ENCODE measurements around the gene SCAMP1.

SCAMP1 gene

GRCh38 chr5:78497573-78498533 is 137.4 kb downstream of the SCAMP1 start:
- DNase-seq: no peak

GRCh38 chr5:78499485-78499884 is 139.1 kb downstream of the SCAMP1 start:
- no peak for DNase-seq

DNA sequence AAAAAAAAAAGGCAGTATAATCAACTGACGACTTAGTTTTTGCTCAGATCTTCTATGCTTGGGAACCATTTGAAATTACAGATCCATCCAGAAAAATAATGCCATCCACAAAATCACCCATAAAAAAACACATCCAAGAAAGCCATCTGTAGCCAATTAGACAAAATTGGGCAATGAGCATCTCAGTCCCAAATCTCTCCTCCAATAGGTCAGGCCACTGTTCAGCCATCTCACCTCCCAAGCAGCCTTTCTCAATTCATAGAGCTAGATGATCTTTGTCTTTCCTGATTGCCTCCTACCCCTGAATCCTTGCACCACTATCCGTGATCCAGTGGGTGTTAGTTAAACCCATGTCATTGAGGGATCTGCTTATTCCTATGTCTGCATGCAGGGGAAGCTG is 139.6 kb downstream of the SCAMP1 start:
- DNase-seq: no peak

DNA sequence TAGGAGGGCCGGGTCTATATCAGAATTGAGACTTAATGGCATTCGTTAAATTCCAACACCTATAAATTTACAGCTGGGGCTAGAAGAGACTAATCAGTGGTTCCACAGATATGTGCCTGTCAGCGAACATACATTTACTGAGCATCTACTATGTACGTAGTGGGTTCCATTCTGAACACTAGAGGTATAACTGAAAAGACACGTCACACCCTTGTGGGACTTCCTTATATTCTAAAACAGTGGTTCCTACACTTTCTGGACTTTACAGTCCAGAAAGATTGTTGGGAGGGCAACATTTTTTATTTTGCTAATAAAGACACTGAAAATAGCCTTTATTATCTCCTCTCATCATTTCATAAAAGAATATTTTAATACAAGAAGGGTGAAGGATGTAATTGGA is 140.5 kb downstream of the SCAMP1 start:
- no peak for DNase-seq

GRCh38 chr5:78501411-78502352 is 141.3 kb downstream of the SCAMP1 start:
- DNase-seq: no peak

DNA sequence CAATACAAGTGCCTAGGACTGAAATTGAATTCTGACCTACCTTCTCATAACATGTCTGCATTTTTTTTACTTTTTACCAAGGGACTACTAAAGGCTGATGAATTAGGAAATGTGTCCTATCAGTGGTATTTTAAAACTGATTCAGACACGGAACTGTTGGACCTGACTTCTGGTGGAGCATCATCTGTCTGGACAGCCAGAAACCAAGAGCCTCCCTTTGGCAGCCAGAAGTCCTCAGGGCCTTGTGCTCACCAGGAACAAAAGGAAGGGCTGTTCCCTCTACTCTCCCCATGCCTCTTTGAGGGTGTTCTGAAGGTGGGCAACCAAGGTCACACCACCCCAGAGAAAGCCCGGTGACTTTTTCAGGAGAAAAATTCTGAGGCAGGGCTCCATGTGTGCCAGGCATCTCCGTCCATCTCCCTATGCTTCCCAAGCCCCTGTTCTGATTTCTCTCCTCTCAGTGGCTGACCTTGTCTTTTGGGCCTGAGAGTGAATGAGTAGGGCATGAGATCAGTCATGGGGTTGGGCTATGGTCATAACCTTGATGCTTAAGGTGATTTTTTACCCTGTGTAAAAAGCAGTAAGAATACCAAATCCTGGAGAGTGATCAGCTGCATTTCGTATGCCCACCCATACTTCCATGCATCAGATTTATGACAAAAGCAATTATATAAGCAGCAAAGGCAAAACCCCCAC is 143.7 kb downstream of the SCAMP1 start:
- DNase-seq: no peak

DNA sequence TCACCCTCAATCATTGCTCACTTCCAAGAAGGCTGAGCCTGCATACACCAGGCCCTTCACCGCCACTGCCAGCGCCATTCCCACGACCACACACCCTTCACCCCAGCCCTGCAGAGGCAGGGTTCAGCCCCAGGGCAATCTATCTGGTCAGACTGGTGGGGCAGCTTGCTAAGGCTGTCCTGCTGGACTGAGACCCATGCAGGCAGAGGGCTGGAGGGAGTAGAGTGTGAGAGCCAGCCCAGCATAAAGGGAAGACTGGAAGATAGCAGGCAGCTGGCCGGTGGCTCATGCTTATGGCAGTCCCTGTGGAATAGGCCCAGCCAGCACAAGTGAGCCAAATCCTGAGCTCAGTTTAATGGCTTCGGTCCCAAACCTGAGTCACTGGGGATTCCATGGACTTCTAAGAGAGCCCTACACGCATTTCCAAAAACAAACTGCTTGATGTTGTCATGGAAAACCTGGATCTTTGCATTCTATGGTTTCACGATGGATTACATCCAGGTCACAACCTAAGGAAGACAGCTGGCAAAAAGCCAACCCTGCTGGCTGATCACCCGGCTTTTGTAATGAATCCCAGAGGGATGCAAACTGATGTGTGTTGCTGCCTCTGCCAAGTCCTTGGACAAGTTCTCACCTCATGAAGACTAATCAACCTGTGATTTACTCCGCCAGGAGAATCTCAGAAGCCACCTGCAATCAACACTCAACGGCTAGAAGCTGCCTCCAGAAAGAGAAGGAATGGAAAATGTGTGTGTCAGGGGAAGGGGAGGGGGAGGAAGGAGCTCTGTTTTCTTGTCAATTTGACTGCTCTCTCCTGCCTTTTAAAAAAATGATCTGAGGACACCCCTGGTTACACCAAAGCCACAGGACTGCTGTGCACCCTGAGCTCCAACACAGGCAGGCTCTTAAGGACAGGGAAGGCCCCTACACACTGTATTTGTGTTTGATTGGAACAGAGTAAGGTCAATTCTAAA is 144.6 kb downstream of the SCAMP1 start:
- DNase-seq: no peak

DNA sequence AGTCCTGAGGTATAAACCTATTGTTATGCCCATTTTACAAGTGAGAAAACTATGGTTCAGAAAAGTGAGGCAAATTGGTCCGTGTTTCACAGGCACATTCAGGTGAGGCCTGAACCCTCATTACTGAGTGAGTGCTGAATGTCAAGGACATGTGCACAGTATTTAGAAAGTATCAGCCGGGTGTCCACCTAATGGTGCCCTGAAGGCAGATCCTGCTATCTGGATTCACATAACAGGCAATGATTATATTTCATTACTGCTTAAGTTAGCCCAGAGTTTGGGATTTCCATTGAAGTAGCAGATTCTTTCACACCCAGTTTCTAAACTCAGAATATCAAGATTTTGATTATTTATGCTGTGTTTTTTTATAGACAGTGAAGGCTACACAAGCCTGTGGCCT is 145.4 kb downstream of the SCAMP1 start:
- no peak for DNase-seq

GRCh38 chr5:78506261-78507024 is 146.0 kb downstream of the SCAMP1 start:
- DNase-seq: no peak

DNA sequence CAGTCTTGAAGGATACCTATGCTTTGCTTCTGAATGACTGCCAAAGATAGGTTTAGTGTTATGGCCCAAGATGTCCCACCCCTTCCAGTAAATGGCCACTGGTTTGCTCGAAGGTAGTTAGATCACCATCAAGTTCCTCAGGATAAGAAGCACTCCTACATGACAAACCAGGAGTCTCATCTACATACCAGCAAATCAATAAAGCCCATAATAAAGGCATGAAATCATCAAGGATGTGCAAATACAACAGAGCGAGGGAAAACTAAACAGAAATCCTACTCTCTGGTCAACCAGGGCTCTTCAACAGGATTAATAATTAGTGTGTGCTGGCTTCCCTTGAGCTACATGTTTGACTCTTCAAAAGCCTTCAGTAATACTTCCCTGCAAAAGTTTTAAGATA is 147.1 kb downstream of the SCAMP1 start:
- DNase-seq: no peak

DNA sequence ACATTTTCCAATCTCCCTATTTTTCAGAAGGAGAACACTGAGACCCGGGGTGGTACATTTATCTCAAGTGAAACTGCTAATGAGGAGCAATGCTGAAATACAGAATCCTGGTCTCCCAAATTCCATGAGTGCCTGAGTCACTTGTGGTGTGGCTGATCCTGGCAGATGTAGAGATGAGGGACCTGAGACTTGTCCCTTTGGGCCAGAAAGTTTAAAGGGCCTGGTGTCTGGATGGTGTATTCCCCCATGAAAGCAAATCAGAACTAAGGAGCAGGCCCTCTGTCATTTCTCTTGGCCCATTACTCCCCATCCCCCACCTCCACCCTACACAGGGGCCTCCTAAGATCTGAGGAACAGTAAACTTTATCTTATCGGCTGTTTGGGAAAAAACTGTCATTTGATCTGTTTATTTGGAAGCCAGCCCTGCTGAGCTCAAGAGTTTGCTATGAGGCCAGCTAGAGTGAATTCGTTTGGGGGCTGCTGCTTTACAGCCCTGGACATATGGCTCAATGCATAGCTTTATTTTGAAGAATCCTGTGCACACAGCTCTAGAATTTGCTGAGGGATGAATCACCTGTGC is 147.9 kb downstream of the SCAMP1 start:
- no peak for DNase-seq

DNA sequence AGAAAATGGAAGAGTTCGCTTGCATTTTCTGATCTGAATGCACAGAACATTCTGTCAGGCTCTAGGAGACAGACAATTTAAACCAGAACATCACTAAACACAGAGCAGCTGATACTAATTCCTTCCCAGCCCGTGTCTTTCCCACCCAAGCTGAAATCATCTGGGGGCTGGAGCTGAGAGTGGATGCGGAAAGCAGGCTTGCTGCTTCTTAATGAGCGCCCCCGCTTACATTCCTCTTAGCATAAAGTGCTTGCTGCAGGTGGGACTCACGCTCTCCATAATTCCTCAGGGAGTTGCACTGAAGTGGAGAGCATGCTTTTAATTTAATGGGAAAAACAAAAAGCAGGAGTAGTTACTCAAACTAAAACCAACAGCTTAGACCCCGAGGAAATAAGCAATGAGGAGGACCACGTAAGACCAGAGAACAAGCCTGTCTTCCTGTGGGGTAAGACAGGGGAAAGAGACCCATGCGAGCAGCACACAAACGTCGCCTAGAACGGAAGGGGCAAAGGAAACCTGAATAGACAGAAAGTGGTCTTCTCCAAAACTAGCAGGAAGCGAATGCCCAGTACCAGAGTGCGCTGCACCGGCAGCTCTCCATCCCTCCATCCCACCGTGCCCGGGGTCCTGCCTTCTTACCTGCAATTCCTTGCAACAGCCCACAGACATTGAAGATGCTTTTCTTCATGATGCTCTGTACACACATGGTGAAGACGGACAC is 148.9 kb downstream of the SCAMP1 start:
- DNase-seq: no peak

GRCh38 chr5:78509884-78510769 is 149.7 kb downstream of the SCAMP1 start:
- no peak for DNase-seq

- DNase-seq: no peak
Measured at GRCh38 chr5:78511121-78511906, 150.9 kb downstream of the SCAMP1 start.

GRCh38 chr5:78512435-78512834 is 152.0 kb downstream of the SCAMP1 start:
- DNase-seq: no peak

- no peak for DNase-seq
Measured at GRCh38 chr5:78513441-78513840, 153.0 kb downstream of the SCAMP1 start.

GRCh38 chr5:78514427-78515330 is 154.3 kb downstream of the SCAMP1 start:
- no peak for DNase-seq
